GM12878 (cell line): Measurements from ENCODE around the gene E2F2. TPM values are rescaled to one million over a fixed set of nuclear protein-coding genes. Genes with fewer than 3 reads are reported as not detected.

Experiments used
- ATAC-seq: fragments of 200-7000 bp; cut with Tn5 transposase; 3 replicates; pipeline ENCODE4 v1.9.1; 2020; ENCODE audit warnings: mild to moderate bottlenecking, moderate library complexity
- BruUV-seq: library from RNA; stranded (reverse); fragments of 400-500 nt; replicated peaks from 2 replicates; lab custom pipeline; 2021; lab: Mats Ljungman, UMichigan
- CTCF ChIA-PET: fragments of 300-600 bp; sonication (Branson Sonifier 250); formaldehyde crosslinking; extraction: SDS; loops from one replicate; lab custom pipeline; 2021; ENCODE audit warnings: inconsistent platforms; lab: Yijun Ruan, JAX
- POLR2A ChIA-PET: fragments of 350-600 bp; formaldehyde crosslinking; extraction: SDS; loops from one replicate; lab custom pipeline; 2021; ENCODE audit warnings: inconsistent platforms; lab: Charles Lee
- RAD21 ChIA-PET: fragments of 300-600 bp; sonication (Branson Sonifier 250); formaldehyde crosslinking; loops from one replicate; lab custom pipeline; 2023; ENCODE audit warnings: antibody characterized with exemption; ENCODE audit not compliant: unreplicated experiment; lab: Charles Lee
- SMC1A ChIA-PET: fragments of 300-600 bp; sonication (Branson Sonifier 250); formaldehyde crosslinking; loops from one replicate; lab custom pipeline; 2023; ENCODE audit not compliant: unreplicated experiment, uncharacterized antibody; lab: Charles Lee
- DNase-seq: peaks from one replicate; pipeline ENCODE4 v3.0.0-alpha.2; 2011; ENCODE audit warnings: low read depth, low spot score
- FAIRE-seq: peaks from 3 replicates; lab custom pipeline; 2011; peaks lifted over from hg19 to GRCh38; lab: Jason Lieb, UNC
- H2AFZ ChIP-seq: 2 replicates; pipeline ENCODE4 v1.6.0; 2011; ENCODE audit warnings: low read depth, low read length, control low read depth; ENCODE audit not compliant: control insufficient read depth
- H3K27ac ChIP-seq: 2 replicates; pipeline ENCODE4 v1.5.1; 2011; ENCODE audit warnings: control low read depth; ENCODE audit not compliant: control insufficient read depth, insufficient read depth
- H3K27me3 ChIP-seq, 2 experiments: replicated peaks in 1 of 2; 2 replicates each; pipeline versions ENCODE4 v1.6.0 to v1.6.1; 2011; ENCODE audit warnings: low read length in 1 of 2; ENCODE audit not compliant: control insufficient read depth in 2 of 2, insufficient read depth in 2 of 2
- H3K36me3 ChIP-seq, 2 experiments: 2 replicates each; pipeline ENCODE4 v1.5.1; 2011; ENCODE audit warnings: low read length in 1 of 2; ENCODE audit not compliant: control insufficient read depth in 2 of 2, insufficient read depth in 2 of 2
- H3K4me1 ChIP-seq: 2 replicates; pipeline ENCODE4 v1.6.1; 2011; ENCODE audit warnings: mild to moderate bottlenecking, low read length, moderate library complexity, mixed read lengths; ENCODE audit not compliant: control insufficient read depth, insufficient read depth
- H3K4me2 ChIP-seq: 2 replicates; pipeline ENCODE4 v1.6.0; 2011; ENCODE audit warnings: control low read depth; ENCODE audit not compliant: control insufficient read depth, insufficient read depth
- H3K4me3 ChIP-seq: fragments of 200-600 bp; sonication (generic); 2 replicates; pipeline ENCODE4 v1.5.1; 2016
- H3K79me2 ChIP-seq: 2 replicates; pipeline ENCODE4 v1.6.0; 2011; ENCODE audit warnings: low read length; ENCODE audit not compliant: control insufficient read depth, insufficient read depth
- H3K9ac ChIP-seq: 2 replicates; pipeline ENCODE4 v1.8.0; 2011; ENCODE audit warnings: low read length, control low read depth, mixed read lengths; ENCODE audit not compliant: control insufficient read depth, insufficient read depth
- H3K9me3 ChIP-seq: replicated peaks from 3 replicates; pipeline ENCODE4 v1.5.1; 2011; ENCODE audit warnings: mild to moderate bottlenecking, low read length; ENCODE audit not compliant: control insufficient read depth, insufficient read depth
- H4K20me1 ChIP-seq: 2 replicates; pipeline ENCODE4 v1.6.0; 2011; ENCODE audit not compliant: control insufficient read depth, insufficient read depth
- BCL3 ChIP-seq: IDR thresholded peaks from 2 replicates; pipeline ENCODE4 v1.6.1; 2011; ENCODE audit warnings: borderline replicate concordance, low read depth, mild to moderate bottlenecking, moderate library complexity, low read length; ENCODE audit not compliant: insufficient read depth, poor library complexity, severe bottlenecking
- BHLHE40 ChIP-seq, 2 experiments: fragments of 450-650 bp in 1 of 2; IDR thresholded peaks; 2 replicates each; pipeline ENCODE4 v1.6.1; 2011 to 2017; ENCODE audit warnings: low read depth in 2 of 2, borderline replicate concordance in 1 of 2, improper control_type of control experiment in 1 of 2, low read length in 1 of 2, mild to moderate bottlenecking in 1 of 2
- CHD2 ChIP-seq: IDR thresholded peaks from 2 replicates; pipeline ENCODE4 v1.6.1; 2011; ENCODE audit warnings: low read depth, low read length, improper control_type of control experiment, borderline replicate concordance
- CREM ChIP-seq: IDR thresholded peaks from 2 replicates; pipeline ENCODE4 v1.6.1; 2014; ENCODE audit warnings: antibody characterized with exemption, low read depth
- ESRRA ChIP-seq: IDR thresholded peaks from 2 replicates; pipeline ENCODE4 v1.6.1; 2012; ENCODE audit warnings: mild to moderate bottlenecking, low read length, improper control_type of control experiment
- HSF1 ChIP-seq: fragments of 150-350 bp; IDR thresholded peaks from 2 replicates; pipeline ENCODE4 v1.6.1; 2014; ENCODE audit warnings: mild to moderate bottlenecking, low read depth, low read length
- IRF5 ChIP-seq: fragments of 450-650 bp; IDR thresholded peaks from 2 replicates; pipeline ENCODE4 v1.6.1; 2017; ENCODE audit warnings: borderline replicate concordance
- MEF2B ChIP-seq: fragments of 450-650 bp; IDR thresholded peaks from 2 replicates; pipeline ENCODE4 v1.6.1; 2018; ENCODE audit warnings: mild to moderate bottlenecking, moderate library complexity; ENCODE audit not compliant: partially characterized antibody, poor library complexity, severe bottlenecking
- MLLT1 ChIP-seq: fragments of 450-650 bp; IDR thresholded peaks from 2 replicates; pipeline ENCODE4 v1.6.1; 2016; ENCODE audit warnings: mild to moderate bottlenecking
- MYC ChIP-seq: IDR thresholded peaks from 2 replicates; pipeline ENCODE4 v1.6.1; 2011; ENCODE audit warnings: mild to moderate bottlenecking, low read length, moderate library complexity, inconsistent platforms; ENCODE audit not compliant: insufficient read depth, insufficient replicate concordance, insufficient read length, severe bottlenecking
- NFXL1 ChIP-seq: fragments of 450-650 bp; IDR thresholded peaks from 2 replicates; pipeline ENCODE4 v1.6.1; 2017; ENCODE audit warnings: antibody characterized with exemption, mild to moderate bottlenecking, borderline replicate concordance
- NR2C1 ChIP-seq: fragments of 450-650 bp; IDR thresholded peaks from 2 replicates; pipeline ENCODE4 v1.6.1; 2017; ENCODE audit warnings: antibody characterized with exemption, mild to moderate bottlenecking, moderate library complexity
- NR2C2 ChIP-seq: IDR thresholded peaks from 2 replicates; pipeline ENCODE4 v1.6.1; 2011; ENCODE audit warnings: borderline replicate concordance, low read depth; ENCODE audit not compliant: control insufficient read depth, insufficient read length
- PML ChIP-seq: IDR thresholded peaks from 2 replicates; pipeline ENCODE4 v1.6.1; 2012; ENCODE audit warnings: low read length, inconsistent platforms
- RAD51 ChIP-seq: fragments of 450-650 bp; IDR thresholded peaks from 2 replicates; pipeline ENCODE4 v1.6.1; 2016; ENCODE audit warnings: moderate library complexity, mild to moderate bottlenecking, inconsistent platforms
- SMAD1 ChIP-seq: fragments of 450-650 bp; IDR thresholded peaks from 2 replicates; pipeline ENCODE4 v1.6.1; 2018; ENCODE audit warnings: mild to moderate bottlenecking, low read depth; ENCODE audit not compliant: partially characterized antibody
- SP1 ChIP-seq: IDR thresholded peaks from one replicate; pipeline ENCODE4 v1.6.1; 2011; ENCODE audit warnings: low read depth, low read length
- WGBS: methylation state at CpG from one replicate; pipeline ENCODE4 v1.1.6; 2016; ENCODE audit warnings: low lambda C conversion rate; ENCODE audit not compliant: insufficient replicate concordance, insufficient coverage; ENCODE audit errors: missing lambda C conversion rate; 5-methylcytosine and 5-hydroxymethylcytosine counted together
- in situ Hi-C: fragments of 300-500 bp; cut with MboI; formaldehyde crosslinking; loops from 9 replicates; pipeline ENCODE4 v1.14.3; 2018; ENCODE audit warnings: mixed read lengths
- intact Hi-C: fragments of 100-400 bp; cut with micrococcal nuclease; formaldehyde crosslinking; loops from one replicate; pipeline ENCODE4 v1.14.2; 2022; ENCODE audit not compliant: unreplicated experiment
- polyA plus RNA-seq, 11 experiments: library from polyadenylated mRNA; depleted of rRNA in 4 of 11; unstranded in 6 of 11; stranded (reverse) in 5 of 11; fragments of >200 nt; fragmentation: Nextera tagmentation in 4 of 11; fragmentation: Illumina TruSeq in 1 of 11; extraction: Ambion mirVana in 4 of 11; extraction: Trizol in 1 of 11; gene quantifications; 1 replicate in 1 of 11; 2 replicates in 10 of 11; pipeline versions ENCODE4 v1.2.1 to v1.2.3, GENCODE V29; 2011 to 2016; ENCODE audit warnings: inconsistent platforms in 2 of 11, missing spikeins in 2 of 11, low read depth in 1 of 11
- total RNA-seq, 4 experiments: library from RNA; depleted of rRNA in 3 of 4; stranded (reverse); fragments of >200 nt in 3 of 4; fragmentation: Illumina TruSeq in 1 of 4; extraction: Trizol in 1 of 4; gene quantifications; 2 replicates each; pipeline versions ENCODE4 v1.2.1 to v1.2.3, GENCODE V29; 2013 to 2021

Gene E2F2
- total and polyA plus RNA-seq, 10 of the 15 experiments (the other 5 are each of a cell fraction or from before 2014, with no cell fraction given): 3.8 to 27.2 (median 14.6) TPM

GRCh38 chr1:23539698-23540266 lies 8.7 kb upstream of the E2F2 start:
- under 1% methylated on average over 15 of the region's 16 CpGs for WGBS
- DNase-seq: peak; percentile 92
- H3K36me3 ChIP-seq: no peaks in the 10 kb centered on the region
- peak overlapping the region; percentile 26; the same call in 1 of the 2 replicates for H3K4me2 ChIP-seq
- in situ Hi-C loops (no loop called here), intact Hi-C loops (loop anchor here (1.0 kb wide), 1 partner anchor 42 kb away; no protein-coding TSS in a partner anchor)
- H3K4me3 ChIP-seq: no peak overlapping the region
- no peaks in the 10 kb centered on the region for H3K79me2 ChIP-seq
- H3K4me1 ChIP-seq: peaks cover 7% of the 10 kb centered on the region
- ChIA-PET RAD21 (interaction anchor here (0.6 to 21.6 kb wide), 24 partner anchors 9 to 355 kb away, joined by 3 to 561 read pairs (median 3); partner anchors contain the start of genes ASAP3, E2F2 and PITHD1), SMC1A (interaction anchor here (0.7 to 17.8 kb wide), 12 partner anchors 9 to 441 kb away, joined by 3 to 584 read pairs (median 4); partner anchors contain the start of gene E2F2), CTCF (interaction anchor here (0.7 to 28.3 kb wide), 27 partner anchors 10 to 302 kb away, joined by 3 to 959 read pairs (median 4); partner anchors contain the start of genes E2F2 and RPL11), POLR2A (interaction anchor here (0.5 to 4.2 kb wide), 13 partner anchors 8 to 370 kb away, joined by 3 to 30 read pairs (median 5); partner anchors contain the start of gene E2F2)
- ATAC-seq: peak; percentile 93
- peak; percentile 90 for FAIRE-seq
- no peak overlapping the region for H3K27ac ChIP-seq
- H3K9ac ChIP-seq: no peak overlapping the region
- no peaks in the 10 kb centered on the region for H3K27me3 ChIP-seq
- BruUV-seq: no TSS peak
- no peaks in the 10 kb centered on the region for H3K9me3 ChIP-seq
- H2AFZ ChIP-seq: peak overlapping the region; percentile 70
- H4K20me1 ChIP-seq: no peaks in the 10 kb centered on the region
- TF ChIP-seq SP1: no peak
- no peak for TF ChIP-seq HSF1
- TF ChIP-seq MYC: no peak
- 0 out of 2 replicates have a peak, but pooled peaks have one; percentile 12 for TF ChIP-seq NR2C1
- peak; percentile 58; the same call in 1 of the 2 replicates for TF ChIP-seq CHD2
- TF ChIP-seq NFXL1: no peak
- TF ChIP-seq BCL3: no peak
- peak; percentile 55 to 73; a peak in 3 of 4 replicates for TF ChIP-seq BHLHE40 (IDR thresholded peaks at IDR 0.05; ENCODE audit: borderline replicate concordance in 1 of 2, low read depth in 2 of 2, low read length in 1 of 2)
- TF ChIP-seq SMAD1: no peak
- TF ChIP-seq MEF2B: no peak
- no peak for TF ChIP-seq NR2C2
- TF ChIP-seq IRF5: no peak
- peak; percentile 94 for TF ChIP-seq CREM
- TF ChIP-seq RAD51: no peak
- TF ChIP-seq MLLT1: peak; percentile 36; the same call in 1 of the 2 replicates
- TF ChIP-seq PML: no peak
- TF ChIP-seq ESRRA: 0 out of 2 replicates have a peak, but pooled peaks have one; percentile 42
